GM19043 (cell line): Measurements from ENCODE around the gene SLC39A13.

ENCODE experiments used
- ATAC-seq: cut with Tn5 transposase; IDR thresholded peaks from one replicate; pipeline ENCODE4 v1.9.1; 2021; ENCODE audit warnings: low read depth; ENCODE audit not compliant: unreplicated experiment

SLC39A13 gene

GRCh38 chr11:47399860-47400767 lies 8.3 kb upstream of the SLC39A13 start:
- peak; percentile 39 for ATAC-seq

- ATAC-seq = peak; percentile 77
Measured at GRCh38 chr11:47400768-47401279, 7.6 kb upstream of the SLC39A13 start.

GRCh38 chr11:47403135-47403534 lies 5.3 kb upstream of the SLC39A13 start:
- no peak for ATAC-seq

GRCh38 chr11:47403571-47403970 lies 4.8 kb upstream of the SLC39A13 start:
- no peak for ATAC-seq

GRCh38 chr11:47406896-47407745 lies 1.3 kb upstream of the SLC39A13 start:
- ATAC-seq = no peak

GRCh38 chr11:47408598-47409439 lies 429 bp downstream of the SLC39A13 start:
- ATAC-seq = peak; percentile 6

GRCh38 chr11:47409440-47410369 lies 1.3 kb downstream of the SLC39A13 start:
- no peak for ATAC-seq

- no peak for ATAC-seq
Measured at GRCh38 chr11:47410370-47411264, 2.2 kb downstream of the SLC39A13 start.

GRCh38 chr11:47411884-47412746 lies 3.7 kb downstream of the SLC39A13 start:
- ATAC-seq = no peak

GRCh38 chr11:47413351-47413750 lies 5.0 kb downstream of the SLC39A13 start:
- ATAC-seq = no peak

- no peak for ATAC-seq
Measured at GRCh38 chr11:47413908-47414684, 5.7 kb downstream of the SLC39A13 start.

- ATAC-seq = no peak
Measured at GRCh38 chr11:47414685-47415070, 6.3 kb downstream of the SLC39A13 start.

GRCh38 chr11:47415091-47415854 lies 6.9 kb downstream of the SLC39A13 start:
- no peak for ATAC-seq

GRCh38 chr11:47415949-47416472 lies 7.6 kb downstream of the SLC39A13 start:
- ATAC-seq = no peak

GRCh38 chr11:47417712-47418111 lies 9.3 kb downstream of the SLC39A13 start:
- ATAC-seq = no peak
